Vagina (tissue), 2 donors: ENCODE results near the gene MAGEE1. TPM values are rescaled to one million over a fixed set of nuclear protein-coding genes. Genes with fewer than 3 reads are reported as not detected.

Experiments used
- DNase-seq, 2 donors: peaks; one replicate each; pipeline ENCODE4 v3.0.0-alpha.2; 2017; ENCODE audit errors: extremely low spot score in 2 of 2
- H3K27ac ChIP-seq: fragments of 200-600 bp; sonication (generic); one replicate; pipeline ENCODE4 v1.5.1; 2019
- H3K27me3 ChIP-seq: fragments of 200-600 bp; sonication (generic); one replicate; pipeline ENCODE4 v1.5.1; 2019
- H3K36me3 ChIP-seq, 2 donors: fragments of 200-600 bp; sonication (generic); one replicate each; pipeline ENCODE4 v1.5.1; 2017 to 2019
- H3K4me1 ChIP-seq: fragments of 200-600 bp; sonication (generic); one replicate; pipeline ENCODE4 v1.5.1; 2019
- H3K4me3 ChIP-seq, 2 donors: fragments of 200-600 bp; sonication (generic); 1 replicate in 1 of 2; 2 replicates in 1 of 2; pipeline ENCODE4 v1.5.1; 2016 to 2019
- H3K9me3 ChIP-seq: fragments of 200-600 bp; sonication (generic); one replicate; pipeline ENCODE4 v1.5.1; 2019
- CTCF ChIP-seq, 3 experiments: fragments of 450-650 bp in 2 of 3; fragments of 200-600 bp in 1 of 3; sonication (generic) in 1 of 3; IDR thresholded peaks; one replicate each; pipeline ENCODE4 v1.5.1; 2017 to 2019; ENCODE audit warnings: antibody characterized with exemption in 3 of 3, mild to moderate bottlenecking in 2 of 3, moderate library complexity in 2 of 3
- POLR2A ChIP-seq, 2 donors: fragments of 450-650 bp; IDR thresholded peaks; one replicate each; pipeline ENCODE4 v1.6.1; 2017; ENCODE audit warnings: antibody characterized with exemption in 2 of 2, mild to moderate bottlenecking in 2 of 2, moderate library complexity in 2 of 2
- POLR2AphosphoS5 ChIP-seq, 2 donors: sonication (generic); formaldehyde crosslinking; IDR thresholded peaks; one replicate each; pipeline ENCODE4 v1.9.0; 2017; ENCODE audit warnings: antibody characterized with exemption in 2 of 2, mild to moderate bottlenecking in 2 of 2, low read depth in 1 of 2; ENCODE audit not compliant: insufficient read depth in 1 of 2
- intact Hi-C: fragments of 100-400 bp; cut with DNase I; formaldehyde crosslinking; loops from one replicate; pipeline ENCODE4 v1.15.1; 2023
- total RNA-seq: library from RNA; depleted of rRNA; stranded (reverse); fragments of >200 nt; gene quantifications from one replicate; pipeline ENCODE4 v1.2.3, GENCODE V29; 2016

MAGEE1 gene
- total RNA-seq, 1 donor from 2014 or later: 3.4 TPM

- intact Hi-C loops: no loop called here
Observed at GRCh38 chrX:76428243-76429130, 977 bp downstream of the MAGEE1 start.

GRCh38 chrX:76433219-76433618 lies 5.7 kb downstream of the MAGEE1 start:
- TF ChIP-seq POLR2AphosphoS5 (IDR thresholded peaks at IDR 0.05; ENCODE audit: insufficient read depth in 1 of 2, low read depth in 1 of 2): no peak
- no peak for TF ChIP-seq CTCF (IDR thresholded peaks at IDR 0.05)
- TF ChIP-seq POLR2A (IDR thresholded peaks at IDR 0.05): no peak

More at GRCh38 chrX:76428243-76429130, 977 bp downstream of the MAGEE1 start:
- Histone ChIP-seq H3K36me3 (no peaks in the 10 kb centered on the region), H3K9me3 (no peaks in the 10 kb centered on the region), H3K4me3 (peak overlapping the region; percentile 56 to 71), H3K27ac (peak overlapping the region; percentile 36), H3K27me3 (no peaks in the 10 kb centered on the region), H3K4me1 (peaks cover 7% of the 10 kb centered on the region)
- no peak for TF ChIP-seq POLR2A (IDR thresholded peaks at IDR 0.05)
- no peak for TF ChIP-seq POLR2AphosphoS5 (IDR thresholded peaks at IDR 0.05; ENCODE audit: insufficient read depth in 1 of 2, low read depth in 1 of 2)
- TF ChIP-seq CTCF (IDR thresholded peaks at IDR 0.05): no peak
- no peak for DNase-seq

GRCh38 chrX:76434103-76434741 lies 6.7 kb downstream of the MAGEE1 start:
- no peak for TF ChIP-seq CTCF (IDR thresholded peaks at IDR 0.05)
- no peak for TF ChIP-seq POLR2A (IDR thresholded peaks at IDR 0.05)
- TF ChIP-seq POLR2AphosphoS5 (IDR thresholded peaks at IDR 0.05; ENCODE audit: insufficient read depth in 1 of 2, low read depth in 1 of 2): no peak
- Histone ChIP-seq H3K4me1 (no peaks in the 10 kb centered on the region), H3K27ac (no peak overlapping the region), H3K4me3 (no peak overlapping the region), H3K9me3 (no peaks in the 10 kb centered on the region), H3K36me3 (no peaks in the 10 kb centered on the region), H3K27me3 (no peaks in the 10 kb centered on the region)
- intact Hi-C loops: no loop called here
- DNase-seq: no peak

More at GRCh38 chrX:76433219-76433618, 5.7 kb downstream of the MAGEE1 start:
- H3K9me3 ChIP-seq: no peaks in the 10 kb centered on the region
- H3K27ac ChIP-seq: no peak overlapping the region
- H3K4me3 ChIP-seq: no peak overlapping the region
- no peaks in the 10 kb centered on the region for H3K36me3 ChIP-seq
- peaks cover 7% of the 10 kb centered on the region for H3K4me1 ChIP-seq
- DNase-seq: no peak
- intact Hi-C loops: no loop called here
- H3K27me3 ChIP-seq: no peaks in the 10 kb centered on the region

- no peak overlapping the region for H3K4me3 ChIP-seq
- DNase-seq: no peak
- no peaks in the 10 kb centered on the region for H3K9me3 ChIP-seq
- no peaks in the 10 kb centered on the region for H3K27me3 ChIP-seq
- H3K27ac ChIP-seq: no peak overlapping the region
- H3K4me1 ChIP-seq: no peaks in the 10 kb centered on the region
- H3K36me3 ChIP-seq: no peaks in the 10 kb centered on the region
- intact Hi-C loops: no loop called here
- TF ChIP-seq POLR2AphosphoS5 (IDR thresholded peaks at IDR 0.05; ENCODE audit: insufficient read depth in 1 of 2, low read depth in 1 of 2) (no peak), POLR2A (IDR thresholded peaks at IDR 0.05) (no peak), CTCF (IDR thresholded peaks at IDR 0.05) (no peak)
Observed at GRCh38 chrX:76439188-76439587, 11.7 kb downstream of the MAGEE1 start.
